Stomach (tissue), 4 donors: Measurements from ENCODE around the gene ADAD2.

Source experiments
- CTCF ChIP-seq, 7 experiments: fragments of 450-650 bp in 4 of 7; fragments of 200-600 bp in 3 of 7; sonication (generic) in 3 of 7; IDR thresholded peaks; one replicate each; pipeline ENCODE4 v1.5.1; 2016 to 2019; ENCODE audit warnings: antibody characterized with exemption in 7 of 7, control low read depth in 2 of 7, mild to moderate bottlenecking in 1 of 7
- POLR2A ChIP-seq, 4 donors: fragments of 450-650 bp; IDR thresholded peaks; one replicate each; pipeline ENCODE4 v1.6.1; 2016; ENCODE audit warnings: antibody characterized with exemption in 4 of 4, control low read depth in 2 of 4, mild to moderate bottlenecking in 1 of 4, moderate library complexity in 1 of 4
- POLR2AphosphoS5 ChIP-seq, 3 donors: sonication (generic); formaldehyde crosslinking; IDR thresholded peaks; one replicate each; pipeline ENCODE4 v1.6.1; 2016; ENCODE audit warnings: antibody characterized with exemption in 3 of 3

DNA sequence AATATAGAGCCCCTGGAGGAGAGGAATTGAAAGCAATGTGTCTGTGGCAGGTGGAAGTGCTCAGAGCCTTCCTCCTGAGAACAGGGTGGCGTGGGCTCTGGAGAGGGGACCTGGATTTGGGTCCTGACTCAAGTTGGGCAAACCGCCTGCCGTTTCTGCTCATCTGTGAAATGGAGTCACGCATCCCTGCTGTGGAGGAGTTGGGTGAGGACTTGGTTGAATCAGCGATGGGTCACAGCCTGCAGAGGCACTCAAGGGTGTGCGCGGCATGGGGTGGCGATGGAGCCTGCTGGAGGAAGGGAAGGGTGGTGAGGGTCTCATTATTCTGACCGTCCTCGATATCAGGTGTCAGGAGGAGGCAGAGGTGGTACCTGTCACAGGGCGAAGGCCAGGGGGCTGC is 3.1 kb downstream of the ADAD2 start:
- TF ChIP-seq POLR2AphosphoS5 (IDR thresholded peaks at IDR 0.05) (no peak), POLR2A (IDR thresholded peaks at IDR 0.05) (no peak), CTCF (IDR thresholded peaks at IDR 0.05) (no peak)
